Tibial artery (tissue), 4 donors: ENCODE results near the gene TNFSF15.

Experiments used
- DNase-seq, 2 donors: peaks; one replicate each; pipeline ENCODE4 v3.0.0-alpha.2; 2019
- H3K27ac ChIP-seq, 2 donors: fragments of 200-600 bp; sonication (generic) in 1 of 2; 1 replicate in 1 of 2; 2 replicates in 1 of 2; pipeline ENCODE4 v1.5.1; 2018 to 2019; ENCODE audit warnings: mild to moderate bottlenecking in 1 of 2
- H3K27me3 ChIP-seq, 2 donors: fragments of 200-600 bp; sonication (generic) in 1 of 2; one replicate each; pipeline versions ENCODE4 v1.5.1 to v1.6.0; 2016 to 2019
- H3K36me3 ChIP-seq, 3 donors: fragments of 200-600 bp; sonication (generic) in 2 of 3; one replicate each; pipeline ENCODE4 v1.5.1; 2016 to 2019; ENCODE audit warnings: mild to moderate bottlenecking in 2 of 3
- H3K4me1 ChIP-seq, 4 donors: fragments of 200-600 bp; sonication (generic) in 2 of 4; 1 replicate in 3 of 4; 2 replicates in 1 of 4; pipeline ENCODE4 v1.5.1; 2016 to 2019
- H3K4me3 ChIP-seq, 2 donors: fragments of 200-600 bp; sonication (generic) in 1 of 2; 1 replicate in 1 of 2; 2 replicates in 1 of 2; pipeline ENCODE4 v1.5.1; 2018 to 2019; ENCODE audit warnings: mild to moderate bottlenecking in 2 of 2
- H3K9me3 ChIP-seq, 3 donors: fragments of 200-600 bp; sonication (generic) in 1 of 3; one replicate each; pipeline ENCODE4 v1.5.1; 2016 to 2019
- CTCF ChIP-seq, 2 experiments: fragments of 200-600 bp in 1 of 2; fragments of 450-650 bp in 1 of 2; IDR thresholded peaks; one replicate each; pipeline ENCODE4 v1.5.1; 2017 to 2019; ENCODE audit warnings: antibody characterized with exemption in 2 of 2, mild to moderate bottlenecking in 1 of 2, moderate library complexity in 1 of 2
- intact Hi-C: fragments of 100-400 bp; cut with DNase I; formaldehyde crosslinking; loops from one replicate; pipeline ENCODE4 v1.15.0; 2023; ENCODE audit warnings: low total_unique reads

Gene TNFSF15

GRCh38 chr9:114851306-114851705 is 45.5 kb upstream of the TNFSF15 start:
- TF ChIP-seq CTCF (IDR thresholded peaks at IDR 0.05) = no peak
- Histone ChIP-seq H3K4me1 (peaks cover 0 to 24% (median 0%) of the 10 kb centered on the region in 4 donors), H3K9me3 (no peaks in the 10 kb centered on the region), H3K27me3 (no peaks in the 10 kb centered on the region), H3K27ac (no peak overlapping the region), H3K36me3 (no peaks in the 10 kb centered on the region), H3K4me3 (no peak overlapping the region)
- intact Hi-C loops = no loop called here
- DNase-seq = no peak

DNA sequence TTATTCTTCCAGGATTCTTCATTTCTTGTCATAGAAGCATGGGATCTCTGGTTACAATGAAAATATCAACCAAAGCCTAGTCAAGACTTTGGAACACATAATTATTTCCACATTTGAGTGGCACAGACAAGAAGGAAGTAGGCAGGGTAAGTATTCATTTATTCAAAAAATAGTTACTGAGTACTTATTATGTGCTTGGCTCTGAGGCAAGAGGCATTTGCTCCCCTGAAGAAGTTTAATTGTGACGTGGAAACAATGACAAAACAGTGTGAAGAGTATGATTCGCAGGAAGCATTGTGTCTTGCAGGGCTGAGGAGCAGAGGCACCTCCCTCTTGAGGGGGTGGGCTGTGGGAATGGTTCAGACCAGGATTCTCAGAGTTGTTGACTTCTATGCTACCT is 45.0 kb upstream of the TNFSF15 start:
- intact Hi-C loops = no loop called here
- no peak overlapping the region for H3K27ac ChIP-seq
- DNase-seq = no peak

DNA sequence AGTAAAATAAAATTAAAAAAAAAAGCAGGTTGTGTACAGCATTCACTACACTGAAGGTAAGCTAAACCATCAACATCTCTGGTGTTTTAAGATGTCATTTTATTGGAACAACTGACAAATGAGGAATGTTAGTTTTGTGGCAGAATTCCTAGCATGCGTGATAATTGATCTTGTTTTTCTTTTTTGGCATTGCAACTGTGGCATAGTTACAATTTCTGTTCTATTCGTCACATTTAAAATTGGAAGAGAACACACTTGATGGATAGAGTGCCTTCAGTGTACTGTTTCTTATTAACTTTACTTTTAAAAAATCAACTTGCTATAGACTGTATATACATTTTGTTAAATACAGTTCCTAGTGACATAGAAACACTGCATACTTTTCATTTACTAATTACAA is 43.6 kb upstream of the TNFSF15 start:
- no peak for TF ChIP-seq CTCF (IDR thresholded peaks at IDR 0.05)
- H3K27ac ChIP-seq = no peak overlapping the region
- peaks cover 0 to 16% (median 0%) of the 10 kb centered on the region in 4 donors for H3K4me1 ChIP-seq
- no peaks in the 10 kb centered on the region for H3K27me3 ChIP-seq
- DNase-seq = no peak
- intact Hi-C loops = no loop called here
- H3K9me3 ChIP-seq = no peaks in the 10 kb centered on the region
- no peak overlapping the region for H3K4me3 ChIP-seq
- no peaks in the 10 kb centered on the region for H3K36me3 ChIP-seq

More for the DNA sequence above, 45.0 kb upstream of the TNFSF15 start:
- H3K27me3 ChIP-seq = no peaks in the 10 kb centered on the region
- H3K36me3 ChIP-seq = no peaks in the 10 kb centered on the region
- no peak for TF ChIP-seq CTCF (IDR thresholded peaks at IDR 0.05)
- H3K9me3 ChIP-seq = no peaks in the 10 kb centered on the region
- H3K4me3 ChIP-seq = no peak overlapping the region
- H3K4me1 ChIP-seq = peaks cover 0 to 20% (median 0%) of the 10 kb centered on the region in 4 donors

GRCh38 chr9:114847492-114848417 is 41.9 kb upstream of the TNFSF15 start:
- Histone ChIP-seq H3K4me1 (peaks cover 0 to 16% (median 0%) of the 10 kb centered on the region in 4 donors), H3K4me3 (no peak overlapping the region), H3K27ac (no peak overlapping the region), H3K36me3 (no peaks in the 10 kb centered on the region), H3K27me3 (no peaks in the 10 kb centered on the region), H3K9me3 (no peaks in the 10 kb centered on the region)
- no peak for TF ChIP-seq CTCF (IDR thresholded peaks at IDR 0.05)
- DNase-seq = no peak
- intact Hi-C loops = no loop called here

- no peaks in the 10 kb centered on the region for H3K27me3 ChIP-seq
- no peaks in the 10 kb centered on the region for H3K36me3 ChIP-seq
- no peak overlapping the region for H3K4me3 ChIP-seq
- peaks cover 0 to 6% (median 0%) of the 10 kb centered on the region in 4 donors for H3K4me1 ChIP-seq
- DNase-seq = no peak
- H3K27ac ChIP-seq = no peak overlapping the region
- intact Hi-C loops = no loop called here
- H3K9me3 ChIP-seq = no peaks in the 10 kb centered on the region
- no peak for TF ChIP-seq CTCF (IDR thresholded peaks at IDR 0.05)
Observed at GRCh38 chr9:114845373-114845772, 39.5 kb upstream of the TNFSF15 start.
